Right lobe of liver (tissue), 6 donors: ENCODE data around the gene ZC2HC1C. TPM values are rescaled to one million over a fixed set of nuclear protein-coding genes. Genes with fewer than 3 reads are reported as not detected.
A peak's percentile ranks its signal among the peaks of the same experiment; 100 is the strongest.

Source experiments
- ATAC-seq, 4 donors: fragments of 200-7000 bp; cut with Tn5 transposase; one replicate each; pipeline ENCODE4 v1.9.1; 2020; ENCODE audit warnings: mild to moderate bottlenecking in 4 of 4, moderate library complexity in 4 of 4
- DNase-seq, 3 donors: peaks; one replicate each; pipeline ENCODE4 v3.0.0-alpha.2; 2020
- H3K27ac ChIP-seq, 3 donors: fragments of 200-600 bp; one replicate each; pipeline ENCODE4 v1.8.0; 2022
- H3K27me3 ChIP-seq, 2 donors: fragments of 200-600 bp; one replicate each; pipeline ENCODE4 v1.8.0; 2022
- H3K36me3 ChIP-seq, 4 donors: fragments of 200-600 bp; sonication (generic) in 1 of 4; one replicate each; pipeline versions ENCODE4 v1.5.1 to v1.8.0; 2017 to 2022; ENCODE audit warnings: control low read depth in 1 of 4
- H3K4me1 ChIP-seq, 4 donors: fragments of 200-600 bp; sonication (generic) in 1 of 4; one replicate each; pipeline versions ENCODE4 v1.5.1 to v1.8.0; 2017 to 2022; ENCODE audit warnings: control low read depth in 1 of 4
- H3K4me3 ChIP-seq, 3 donors: fragments of 200-600 bp; one replicate each; pipeline ENCODE4 v1.8.0; 2022
- H3K9me3 ChIP-seq, 4 donors: fragments of 200-600 bp; sonication (generic) in 1 of 4; one replicate each; pipeline versions ENCODE4 v1.5.1 to v1.8.0; 2017 to 2022; ENCODE audit warnings: control low read depth in 1 of 4
- CTCF ChIP-seq, 4 donors: fragments of 200-600 bp in 3 of 4; fragments of 450-650 bp in 1 of 4; IDR thresholded peaks; one replicate each; pipeline versions ENCODE4 v1.5.1 to v1.8.0; 2016 to 2022; ENCODE audit warnings: antibody characterized with exemption in 4 of 4, mild to moderate bottlenecking in 2 of 4
- POLR2A ChIP-seq: fragments of 450-650 bp; IDR thresholded peaks from one replicate; pipeline ENCODE4 v1.6.1; 2017; ENCODE audit warnings: antibody characterized with exemption, mild to moderate bottlenecking
- WGBS: methylation state at CpG from one replicate; pipeline ENCODE4 v1.1.6; 2018; ENCODE audit warnings: low coverage, low lambda C conversion rate; ENCODE audit not compliant: insufficient coverage; ENCODE audit errors: missing lambda C conversion rate; 5-methylcytosine and 5-hydroxymethylcytosine counted together
- intact Hi-C, 2 donors: fragments of 100-400 bp; cut with DNase I; formaldehyde crosslinking; loops; one replicate each; pipeline versions ENCODE4 v1.11.2 to v1.14.1; 2022
- total RNA-seq, 6 experiments: library from RNA; depleted of rRNA in 2 of 6; stranded (reverse); fragments of >200 nt in 2 of 6; fragmentation: NEBNext Ultra II Directional in 3 of 6; extraction: Animal tissue kit (Norgen Biotek cat#: 25700) in 3 of 6; gene quantifications; one replicate each; pipeline versions ENCODE4 v1.1.0 to v1.2.4, GENCODE V29; 2016 to 2023
- donor health status: DM: no; HTN: yes; CAD: no.
- donor health status: DM: no; HTN: no; CAD: no.
- donor health status: DM: no; HTN: no; CAD: no.
- donor health status: DM: no; HTN: yes; CAD: no.
- donor health status: DM: no; HTN: yes; CAD: no.

ZC2HC1C gene
- total RNA-seq, 6 experiments from 2014 or later = 2.1 to 9.6 (median 3.1) TPM

GRCh38 chr14:75059642-75060041 is 9.8 kb upstream of the ZC2HC1C start:
- WGBS = 81% methylated on average over 2 of the region's 2 CpGs
- Histone ChIP-seq H3K4me1 (peaks cover 0 to 9% (median 2%) of the 10 kb centered on the region in 4 donors), H3K9me3 (no peaks in the 10 kb centered on the region), H3K27me3 (no peaks in the 10 kb centered on the region), H3K27ac (no peak overlapping the region), H3K4me3 (no peak overlapping the region), H3K36me3 (no peaks in the 10 kb centered on the region)
- TF ChIP-seq POLR2A (no peak), CTCF (IDR thresholded peaks at IDR 0.05) (no peak)
- DNase-seq = no peak
- intact Hi-C loops = no loop called here
- ATAC-seq = no peak

GRCh38 chr14:75060420-75060819 is 9.0 kb upstream of the ZC2HC1C start:
- Histone ChIP-seq H3K4me1 (peaks cover 0 to 9% (median 2%) of the 10 kb centered on the region in 4 donors), H3K4me3 (no peak overlapping the region), H3K27me3 (no peaks in the 10 kb centered on the region), H3K9me3 (no peaks in the 10 kb centered on the region), H3K36me3 (no peaks in the 10 kb centered on the region), H3K27ac (no peak overlapping the region)
- TF ChIP-seq CTCF (IDR thresholded peaks at IDR 0.05) (no peak), POLR2A (no peak)
- ATAC-seq (no peak), DNase-seq (no peak)
- 67% methylated on average over 2 of the region's 2 CpGs for WGBS
- intact Hi-C loops = no loop called here

DNA sequence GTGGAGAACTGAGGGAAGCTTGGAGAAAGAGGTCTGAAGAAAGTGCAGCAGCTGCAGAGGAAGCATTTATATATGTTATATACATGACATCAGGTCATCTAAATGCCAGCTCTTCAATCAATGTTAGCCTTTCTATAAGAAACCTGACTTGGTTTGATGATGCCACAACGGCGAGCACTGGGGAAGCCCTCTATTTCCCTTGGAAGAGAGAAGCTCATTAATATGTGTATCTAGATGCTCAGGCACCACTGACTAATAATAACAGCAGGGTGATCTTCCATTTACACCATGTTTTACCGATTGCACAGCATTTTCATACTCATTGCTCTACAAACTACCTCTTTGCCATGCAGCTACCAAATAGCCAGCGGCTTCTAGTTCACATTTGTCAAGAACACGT is 6.4 kb upstream of the ZC2HC1C start:
- ATAC-seq (no peak), DNase-seq (no peak)
- Histone ChIP-seq H3K27ac (no peak overlapping the region), H3K36me3 (no peaks in the 10 kb centered on the region), H3K4me3 (peak overlapping the region in 2 of 3 donors; percentile 54 to 92), H3K9me3 (no peaks in the 10 kb centered on the region), H3K27me3 (no peaks in the 10 kb centered on the region), H3K4me1 (peaks cover 0 to 13% (median 6%) of the 10 kb centered on the region in 4 donors)
- WGBS = 39% methylated on average over 5 of the region's 5 CpGs
- intact Hi-C loops = no loop called here
- TF ChIP-seq POLR2A (no peak), CTCF (IDR thresholded peaks at IDR 0.05) (no peak)

GRCh38 chr14:75063491-75064204 is 5.8 kb upstream of the ZC2HC1C start, which contains the start of gene ACYP1:
TSS of gene ACYP1 (minus strand) at chr14:75064024. CDS start at chr14:75063553, 471 bp downstream.
- DNase-seq = peak; percentile 92 to 94 (median 94)
- H3K27ac ChIP-seq = peak within 1 kb of the TSS in 2 of 3 donors; percentile 16 to 30
- peak; percentile 98 to 99 (median 98) for ATAC-seq
- H3K27me3 ChIP-seq = no peaks in the 10 kb centered on the region
- no peaks in the 10 kb centered on the region for H3K36me3 ChIP-seq
- H3K4me3 ChIP-seq = peak within 1 kb of the TSS; percentile 54 to 92 (median 79)
- no peaks in the 10 kb centered on the region for H3K9me3 ChIP-seq
- under 1% methylated on average over 21 of the region's 34 CpGs for WGBS
- TF ChIP-seq CTCF (IDR thresholded peaks at IDR 0.05) = peak in 2 of 4 donors; percentile 4 to 7
- no peak for TF ChIP-seq POLR2A
- intact Hi-C loops = no loop called here
- H3K4me1 ChIP-seq = peaks cover 0 to 15% (median 6%) of the 10 kb centered on the region in 4 donors
